GM12891 (cell line): ENCODE measurements around the gene EPB41L1.

Experiments used
- POLR2A ChIP-seq: IDR thresholded peaks from 2 replicates; pipeline ENCODE4 v1.6.1; 2011; ENCODE audit warnings: low read depth, low read length, control low read depth
- POLR2AphosphoS5 ChIP-seq: IDR thresholded peaks from 2 replicates; pipeline ENCODE4 v1.6.1; 2011; ENCODE audit warnings: low read depth, low read length, control low read depth
- POU2F2 ChIP-seq: IDR thresholded peaks from 2 replicates; pipeline ENCODE4 v1.6.1; 2011; ENCODE audit warnings: low read depth, mild to moderate bottlenecking, control low read depth, low read length, moderate library complexity
- SPI1 ChIP-seq: IDR thresholded peaks from 2 replicates; pipeline ENCODE4 v1.6.1; 2011; ENCODE audit warnings: low read depth, low read length, control low read depth
- TAF1 ChIP-seq: IDR thresholded peaks from 2 replicates; pipeline ENCODE4 v1.6.1; 2011; ENCODE audit warnings: low read depth, low read length, control low read depth

DNA sequence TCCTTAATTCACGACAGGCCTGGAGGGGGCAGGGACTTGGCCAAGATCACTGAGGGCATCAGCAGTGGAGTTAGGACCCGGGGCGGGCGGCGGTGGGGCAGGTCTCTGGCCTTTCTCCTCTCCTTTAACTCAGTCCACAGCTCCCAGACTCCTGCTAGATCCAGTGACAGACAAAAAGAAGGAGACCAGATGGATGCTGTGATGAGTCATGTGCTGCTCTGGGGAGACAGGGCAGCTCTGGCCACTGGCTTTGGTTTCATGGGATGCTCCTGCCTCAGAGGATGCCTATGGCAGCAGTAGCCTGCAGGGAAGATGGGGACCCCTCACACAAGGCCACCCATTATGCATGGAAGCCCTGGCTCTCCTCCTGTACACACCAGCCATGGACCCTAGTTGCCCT lies 20.5 kb downstream of the EPB41L1 start:
- TF ChIP-seq POLR2A = no peak
- TF ChIP-seq TAF1 = no peak
- TF ChIP-seq POLR2AphosphoS5 = no peak
- TF ChIP-seq SPI1 = no peak
- TF ChIP-seq POU2F2 = no peak
